Cardiac fibroblast (primary cell): ENCODE results near the gene KIRREL3.

Source experiments
- DNase-seq, 2 donors: peaks; one replicate each; pipeline versions ENCODE4 v3.0.0 to v3.0.0-alpha.2; 2010; ENCODE audit warnings: low read depth in 2 of 2
- H3K4me3 ChIP-seq, 2 donors: replicated peaks in 1 of 2; 1 replicate in 1 of 2; 2 replicates in 1 of 2; pipeline ENCODE4 v1.5.1; 2011; ENCODE audit warnings: low read depth in 2 of 2, low read length in 2 of 2, mild to moderate bottlenecking in 2 of 2, moderate library complexity in 1 of 2
- TF ChIP-seq, protein P1 (sequence below): IDR thresholded peaks from one replicate; pipeline ENCODE4 v1.5.1; 2011; ENCODE audit warnings: low read depth, mild to moderate bottlenecking, low read length, inconsistent platforms

The KIRREL3 gene

DNA sequence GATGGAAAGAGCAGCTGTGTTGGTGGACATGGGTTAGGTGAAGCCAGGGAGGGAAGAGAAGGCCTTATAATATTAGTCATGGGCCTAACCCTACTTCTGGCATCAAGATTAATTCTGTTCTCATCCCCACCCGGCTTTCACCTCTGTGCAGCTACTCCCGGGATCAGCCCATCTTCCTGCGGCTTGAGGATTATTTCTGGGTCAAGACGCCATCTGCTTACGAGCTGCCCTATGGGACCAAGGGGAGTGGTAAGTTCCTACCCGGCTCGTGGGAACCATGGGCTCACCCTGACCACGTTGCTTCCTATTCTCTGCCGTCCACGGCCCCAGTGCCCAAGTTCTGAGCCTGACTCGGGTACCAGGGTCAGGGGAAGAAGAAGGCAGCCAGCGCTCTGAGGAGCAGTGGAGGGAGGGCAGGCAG is 593.5 kb downstream of the KIRREL3 start:
- TF ChIP-seq, protein P1, sequence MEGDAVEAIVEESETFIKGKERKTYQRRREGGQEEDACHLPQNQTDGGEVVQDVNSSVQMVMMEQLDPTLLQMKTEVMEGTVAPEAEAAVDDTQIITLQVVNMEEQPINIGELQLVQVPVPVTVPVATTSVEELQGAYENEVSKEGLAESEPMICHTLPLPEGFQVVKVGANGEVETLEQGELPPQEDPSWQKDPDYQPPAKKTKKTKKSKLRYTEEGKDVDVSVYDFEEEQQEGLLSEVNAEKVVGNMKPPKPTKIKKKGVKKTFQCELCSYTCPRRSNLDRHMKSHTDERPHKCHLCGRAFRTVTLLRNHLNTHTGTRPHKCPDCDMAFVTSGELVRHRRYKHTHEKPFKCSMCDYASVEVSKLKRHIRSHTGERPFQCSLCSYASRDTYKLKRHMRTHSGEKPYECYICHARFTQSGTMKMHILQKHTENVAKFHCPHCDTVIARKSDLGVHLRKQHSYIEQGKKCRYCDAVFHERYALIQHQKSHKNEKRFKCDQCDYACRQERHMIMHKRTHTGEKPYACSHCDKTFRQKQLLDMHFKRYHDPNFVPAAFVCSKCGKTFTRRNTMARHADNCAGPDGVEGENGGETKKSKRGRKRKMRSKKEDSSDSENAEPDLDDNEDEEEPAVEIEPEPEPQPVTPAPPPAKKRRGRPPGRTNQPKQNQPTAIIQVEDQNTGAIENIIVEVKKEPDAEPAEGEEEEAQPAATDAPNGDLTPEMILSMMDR = no peak
- DNase-seq = no peak
- no peak overlapping the region for H3K4me3 ChIP-seq

DNA sequence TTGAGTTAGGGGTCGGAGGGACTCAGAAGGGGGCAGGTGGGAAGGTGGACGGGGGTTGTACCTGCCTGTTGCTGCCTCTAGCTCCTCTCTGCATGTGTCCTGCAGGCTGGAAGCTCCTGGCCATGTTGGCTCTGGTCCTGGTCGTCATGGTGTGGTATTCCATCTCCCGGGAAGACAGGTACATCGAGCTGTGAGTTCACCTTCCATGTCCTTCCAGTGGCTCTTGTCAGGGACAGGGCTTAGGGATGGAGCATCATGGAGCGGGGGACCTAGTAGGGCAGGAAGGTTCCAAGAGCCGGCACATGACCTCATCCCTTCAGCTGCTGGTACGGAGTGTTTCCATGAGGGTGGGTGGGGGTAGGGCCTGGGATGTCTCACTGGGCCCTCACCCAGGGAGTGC is 594.2 kb downstream of the KIRREL3 start:
- no peak overlapping the region for H3K4me3 ChIP-seq
- DNase-seq = no peak
- TF ChIP-seq, protein P1 = no peak

DNA sequence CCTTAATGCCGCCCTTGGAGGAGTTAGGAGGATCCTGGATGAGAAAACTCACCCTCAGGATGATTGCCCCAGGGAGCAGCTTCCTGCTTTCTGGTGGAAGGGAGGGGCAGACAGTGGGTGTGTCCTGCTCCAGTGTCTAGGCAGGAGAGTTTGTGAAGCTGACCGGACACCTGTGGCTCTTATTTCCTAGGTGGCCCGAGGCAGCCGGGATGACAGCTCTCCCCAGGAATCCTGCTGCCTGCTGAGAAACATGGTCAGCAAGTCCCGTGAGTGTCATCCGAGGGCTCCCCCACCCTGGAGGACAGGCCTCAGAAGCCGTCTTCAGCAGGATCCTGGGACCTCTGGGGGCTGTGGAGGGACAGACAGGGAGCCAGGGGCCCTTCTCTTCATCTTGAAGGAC is 594.7 kb downstream of the KIRREL3 start:
- H3K4me3 ChIP-seq = no peak overlapping the region
- TF ChIP-seq, protein P1 = no peak
- DNase-seq = no peak

DNA sequence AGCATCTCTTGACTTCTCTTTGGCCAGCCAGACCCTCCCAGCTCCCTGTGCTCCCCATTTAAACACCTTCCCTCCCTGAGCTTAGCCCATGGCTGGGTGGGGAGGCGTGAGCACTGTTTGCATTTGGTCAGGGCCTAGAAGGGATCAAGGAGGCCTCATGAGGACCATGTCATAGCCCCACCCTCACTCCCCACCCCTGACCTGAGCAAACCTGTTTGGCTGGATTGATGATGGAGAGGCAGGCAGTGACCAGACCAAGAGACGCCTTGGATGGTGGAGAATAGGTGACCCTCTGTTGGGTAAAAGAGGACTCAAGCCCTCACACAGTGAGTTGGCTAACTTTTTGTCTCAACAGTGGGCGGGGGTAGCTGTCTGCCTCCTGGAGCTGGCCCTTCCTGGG is 595.2 kb downstream of the KIRREL3 start:
- H3K4me3 ChIP-seq = no peak overlapping the region
- TF ChIP-seq, protein P1 = no peak
- no peak for DNase-seq

DNA sequence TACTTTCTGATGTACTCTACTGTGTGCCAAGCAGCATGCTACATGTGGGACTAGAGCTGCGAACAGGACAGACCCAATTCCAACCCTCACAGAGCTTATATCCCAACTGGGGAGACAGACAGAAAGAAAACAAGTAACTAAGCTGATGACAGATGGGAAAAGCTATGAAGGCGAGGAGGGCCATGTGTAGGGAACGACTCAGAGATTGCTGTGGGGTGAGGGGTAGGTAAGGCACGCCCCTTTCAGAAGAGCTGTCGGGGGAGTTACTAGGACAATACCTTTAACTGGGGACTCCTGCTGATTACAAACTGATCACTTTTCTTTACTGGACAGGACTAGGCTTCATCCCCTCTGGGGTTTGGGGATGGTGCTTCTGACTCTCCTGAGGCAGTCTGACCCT is 596.2 kb downstream of the KIRREL3 start:
- TF ChIP-seq, protein P1 = no peak
- no peak overlapping the region for H3K4me3 ChIP-seq
- DNase-seq = no peak

DNA sequence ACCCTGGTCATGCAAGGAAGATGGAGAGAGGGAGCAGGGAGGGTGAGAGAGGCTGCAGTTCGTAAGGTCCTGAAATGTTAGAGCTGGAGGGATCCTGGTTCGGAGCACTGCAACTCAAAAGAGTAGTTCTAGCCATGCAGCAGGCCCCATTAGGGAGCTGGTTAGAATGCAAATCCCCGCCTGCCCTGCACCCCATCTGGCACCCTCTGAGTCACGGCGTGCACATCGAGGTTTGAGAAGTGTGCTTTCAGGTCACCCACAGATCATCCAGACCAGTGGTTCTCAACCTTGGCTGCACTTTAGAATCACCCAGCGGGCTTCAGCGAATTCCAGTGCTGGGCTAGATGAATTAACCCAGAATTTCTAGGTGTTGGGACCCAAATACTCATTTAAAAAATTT is 596.9 kb downstream of the KIRREL3 start:
- no peak overlapping the region for H3K4me3 ChIP-seq
- TF ChIP-seq, protein P1 = no peak
- DNase-seq = no peak

DNA sequence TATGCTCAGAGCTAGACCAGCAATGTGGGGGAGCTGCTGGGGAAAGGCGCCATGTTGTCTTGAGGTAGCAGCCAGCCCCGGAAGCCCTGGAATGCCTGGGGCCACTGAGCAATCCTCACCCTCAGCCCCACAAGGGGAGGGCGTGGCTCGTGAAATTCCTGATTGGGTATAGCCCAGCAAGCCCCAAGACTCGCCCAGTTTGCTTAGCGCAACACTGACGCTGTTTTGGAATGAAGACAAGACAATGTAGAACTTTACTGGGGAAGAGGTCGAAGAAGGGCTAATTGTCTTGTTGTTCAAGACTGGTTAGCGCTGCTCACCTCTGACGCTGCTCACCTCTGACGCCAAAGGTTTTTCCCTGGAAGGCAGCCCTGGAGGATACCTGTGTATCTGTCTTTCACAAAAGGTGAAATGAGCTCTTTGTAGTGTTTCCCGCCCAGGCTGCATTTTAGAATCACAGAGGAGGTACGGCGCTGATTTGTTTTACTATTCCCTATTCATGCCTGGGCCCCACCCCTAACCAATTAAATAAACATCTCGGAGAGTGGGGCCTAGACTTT is 597.5 kb downstream of the KIRREL3 start:
- DNase-seq = no peak
- TF ChIP-seq, protein P1 = no peak
- H3K4me3 ChIP-seq = no peak overlapping the region
